HEK293 (cell line): ENCODE data around the gene OBSCN.
A peak's percentile ranks its signal among the peaks of the same experiment; 100 is the strongest.

Experiments used
- CTCF ChIA-PET: fragments of 350-600 bp; formaldehyde crosslinking; extraction: SDS; loops from one replicate; lab custom pipeline; 2021; ENCODE audit warnings: antibody characterized with exemption; lab: Yijun Ruan, JAX
- POLR2A ChIA-PET: fragments of 300-600 bp; formaldehyde crosslinking; extraction: SDS; loops from one replicate; lab custom pipeline; 2020; ENCODE audit warnings: antibody characterized with exemption, inconsistent platforms; lab: Yijun Ruan, JAX
- H3K27ac ChIP-seq: fragments of 200-500 bp; sonication (Bioruptor generic); 2 replicates; pipeline ENCODE4 v1.5.1; 2014; ENCODE audit warnings: low read depth, low read length, control low read depth, inconsistent platforms; ENCODE audit errors: extremely low read depth
- H3K36me3 ChIP-seq, 2 experiments: fragments of 200-500 bp in 1 of 2; sonication (Bioruptor generic) in 1 of 2; 1 replicate in 1 of 2; 2 replicates in 1 of 2; pipeline ENCODE4 v1.5.1; 2014 to 2017; ENCODE audit warnings: inconsistent platforms in 2 of 2, low read length in 2 of 2; ENCODE audit not compliant: control insufficient read depth in 2 of 2, insufficient read depth in 1 of 2
- H3K4me1 ChIP-seq: fragments of 200-500 bp; sonication (Bioruptor generic); 2 replicates; pipeline ENCODE4 v1.5.1; 2014; ENCODE audit warnings: mild to moderate bottlenecking, low read length, inconsistent platforms; ENCODE audit not compliant: control insufficient read depth, insufficient read depth
- H3K4me3 ChIP-seq: 2 replicates; pipeline ENCODE4 v1.5.1; 2011; ENCODE audit warnings: low read depth, mild to moderate bottlenecking, control low read depth, low read length, moderate library complexity
- H3K9me3 ChIP-seq: fragments of 200-500 bp; sonication (Bioruptor generic); 2 replicates; pipeline ENCODE4 v1.5.1; 2014; ENCODE audit warnings: low read depth, low read length, inconsistent platforms; ENCODE audit not compliant: control insufficient read depth, insufficient read depth
- BCL6B ChIP-seq: fragments of 450-650 bp; formaldehyde crosslinking; IDR thresholded peaks from 2 replicates; pipeline ENCODE4 v1.5.1; 2017; ENCODE audit warnings: missing biosample characterization, missing genetic modification characterization
- EGR2 ChIP-seq: fragments of 450-650 bp; formaldehyde crosslinking; IDR thresholded peaks from 2 replicates; pipeline ENCODE4 v1.5.1; 2016; ENCODE audit warnings: low read depth, missing biosample characterization, missing genetic modification characterization
- GFI1B ChIP-seq: fragments of 450-650 bp; formaldehyde crosslinking; IDR thresholded peaks from 2 replicates; pipeline ENCODE4 v1.5.1; 2016; ENCODE audit warnings: missing biosample characterization, missing genetic modification characterization
- GLI2 ChIP-seq: fragments of 450-650 bp; formaldehyde crosslinking; IDR thresholded peaks from 2 replicates; pipeline ENCODE4; 2017; ENCODE audit warnings: missing biosample characterization, missing genetic modification characterization, low read depth, borderline replicate concordance
- OVOL3 ChIP-seq: fragments of 450-650 bp; formaldehyde crosslinking; IDR thresholded peaks from 2 replicates; pipeline ENCODE4 v1.5.1; 2016; ENCODE audit warnings: missing biosample characterization, missing genetic modification characterization
- SCRT2 ChIP-seq: fragments of 450-650 bp; formaldehyde crosslinking; IDR thresholded peaks from 2 replicates; pipeline ENCODE4 v1.5.1; 2016; ENCODE audit warnings: missing biosample characterization, missing genetic modification characterization
- ZBTB6 ChIP-seq: fragments of 450-650 bp; formaldehyde crosslinking; IDR thresholded peaks from 2 replicates; pipeline ENCODE4 v1.5.1; 2017; ENCODE audit warnings: missing biosample characterization, missing genetic modification characterization
- ZFP3 ChIP-seq: fragments of 450-650 bp; formaldehyde crosslinking; IDR thresholded peaks from 2 replicates; pipeline ENCODE4 v1.5.1; 2016; ENCODE audit warnings: low read depth, missing biosample characterization, missing genetic modification characterization
- ZNF138 ChIP-seq: fragments of 450-650 bp; formaldehyde crosslinking; IDR thresholded peaks from 2 replicates; pipeline ENCODE4 v1.5.1; 2016; ENCODE audit warnings: missing biosample characterization, missing genetic modification characterization, borderline replicate concordance
- ZNF341 ChIP-seq: fragments of 450-650 bp; formaldehyde crosslinking; IDR thresholded peaks from 2 replicates; pipeline ENCODE4; 2016; ENCODE audit warnings: low read depth, missing biosample characterization, missing genetic modification characterization
- ZNF391 ChIP-seq: fragments of 450-650 bp; formaldehyde crosslinking; IDR thresholded peaks from 2 replicates; pipeline ENCODE4 v1.5.1; 2016; ENCODE audit warnings: low read depth, missing biosample characterization, missing genetic modification characterization, borderline replicate concordance
- ZNF449 ChIP-seq: fragments of 450-650 bp; formaldehyde crosslinking; IDR thresholded peaks from 2 replicates; pipeline ENCODE4 v1.5.1; 2017; ENCODE audit warnings: missing biosample characterization, mild to moderate bottlenecking, missing genetic modification characterization, moderate library complexity
- ZNF548 ChIP-seq: fragments of 450-650 bp; formaldehyde crosslinking; IDR thresholded peaks from 2 replicates; pipeline ENCODE4 v1.5.1; 2016; ENCODE audit warnings: missing biosample characterization, missing genetic modification characterization
- ZNF837 ChIP-seq: fragments of 450-650 bp; formaldehyde crosslinking; IDR thresholded peaks from 2 replicates; pipeline ENCODE4 v1.5.1; 2016; ENCODE audit warnings: missing biosample characterization, missing genetic modification characterization
- ZSCAN4 ChIP-seq: fragments of 450-650 bp; formaldehyde crosslinking; IDR thresholded peaks from 2 replicates; pipeline ENCODE4 v1.5.1; 2017; ENCODE audit warnings: missing biosample characterization, missing genetic modification characterization

Gene OBSCN

GRCh38 chr1:228354390-228355320, 146.8 kb downstream of the OBSCN start:
- Histone ChIP-seq H3K4me1 (no peaks in the 10 kb centered on the region), H3K4me3 (no peak overlapping the region), H3K36me3 (no peaks in the 10 kb centered on the region), H3K27ac (no peak overlapping the region), H3K9me3 (no peaks in the 10 kb centered on the region)
- TF ChIP-seq EGR2 (tag by site-specific recombination), result peak; percentile 61; the same call in 1 of the 2 replicates
- TF ChIP-seq GFI1B (tag by site-specific recombination), result no peak
- TF ChIP-seq ZNF138 (tag by site-specific recombination), result no peak
- no peak for TF ChIP-seq ZNF449 (tag by site-specific recombination)
- no peak for TF ChIP-seq ZNF548
- TF ChIP-seq GLI2 (tag by site-specific recombination), result no peak
- CTCF ChIA-PET, result interaction anchor here (0.6 to 0.9 kb wide), 2 partner anchors 34 to 117 kb away, joined by 4 to 5 read pairs; no protein-coding TSS in a partner anchor
- POLR2A ChIA-PET, result interaction anchor here (0.9 kb wide), 1 partner anchor 104 kb away, joined by 3 read pairs; a partner anchor contains a TSS

- ChIA-PET CTCF (interaction anchor here (0.6 to 0.7 kb wide), 2 partner anchors 23 to 138 kb away, joined by 3 to 5 read pairs; no protein-coding TSS in a partner anchor), POLR2A (no interaction called here)
- Histone ChIP-seq H3K9me3 (no peaks in the 10 kb centered on the region), H3K36me3 (no peaks in the 10 kb centered on the region), H3K4me1 (no peaks in the 10 kb centered on the region), H3K4me3 (no peak overlapping the region), H3K27ac (no peak overlapping the region)
- TF ChIP-seq ZNF837 (tag by site-specific recombination) (no peak), ZNF391 (tag by site-specific recombination) (no peak), ZNF341 (peak; percentile 52)
Measured at GRCh38 chr1:228356897-228357680, 149.2 kb downstream of the OBSCN start.

- CTCF ChIA-PET, result no interaction called here
- H3K27ac ChIP-seq, result no peak overlapping the region
- H3K9me3 ChIP-seq, result no peaks in the 10 kb centered on the region
- POLR2A ChIA-PET, result no interaction called here
- TF ChIP-seq OVOL3 (tag by site-specific recombination), result no peak
- peak; percentile 61 for TF ChIP-seq SCRT2 (tag by site-specific recombination)
- H3K4me3 ChIP-seq, result no peak overlapping the region
- no peaks in the 10 kb centered on the region for H3K4me1 ChIP-seq
- H3K36me3 ChIP-seq, result no peaks in the 10 kb centered on the region
Measured at GRCh38 chr1:228358039-228358763, 150.4 kb downstream of the OBSCN start.

- Histone ChIP-seq H3K27ac (no peak overlapping the region), H3K36me3 (no peaks in the 10 kb centered on the region), H3K4me1 (no peaks in the 10 kb centered on the region), H3K4me3 (no peak overlapping the region), H3K9me3 (no peaks in the 10 kb centered on the region)
- POLR2A ChIA-PET, result no interaction called here
- CTCF ChIA-PET, result no interaction called here
- TF ChIP-seq ZSCAN4 (tag by site-specific recombination) (peak; percentile 62; the same call in 1 of the 2 replicates), ZFP3 (tag by site-specific recombination) (peak; percentile 70; the same call in 1 of the 2 replicates), ZBTB6 (peak; percentile 49; the same call in 1 of the 2 replicates), BCL6B (tag by site-specific recombination) (no peak)
Measured at GRCh38 chr1:228358764-228359612, 151.1 kb downstream of the OBSCN start.
